Thymus (tissue), 11 donors: ENCODE measurements around the gene TYK2. TPM values are rescaled to one million over a fixed set of nuclear protein-coding genes. Genes with fewer than 3 reads are reported as not detected.
A peak's percentile ranks its signal among the peaks of the same experiment; 100 is the strongest.
"Not testable (repeated sequence)": the region's sequence is repeated elsewhere in the genome, so short reads cannot be mapped to it uniquely, and the experiment has no call there.

Source experiments
- DNase-seq, 9 donors: peaks; one replicate each; pipeline ENCODE4 v3.0.0-alpha.2; 2013; ENCODE audit warnings: low spot score in 9 of 9, low read depth in 6 of 9, missing footprints in 1 of 9
- H3K27ac ChIP-seq, 2 donors: one replicate each; pipeline ENCODE4 v1.5.1; 2013; ENCODE audit warnings: control low read depth in 1 of 2, low read depth in 1 of 2, low read length in 1 of 2, mild to moderate bottlenecking in 1 of 2, moderate library complexity in 1 of 2
- H3K27me3 ChIP-seq, 2 donors: one replicate each; pipeline ENCODE4 v1.5.1; 2013; ENCODE audit warnings: low read length in 1 of 2; ENCODE audit not compliant: control insufficient read depth in 2 of 2, insufficient read depth in 1 of 2
- H3K36me3 ChIP-seq, 2 donors: one replicate each; pipeline ENCODE4 v1.5.1; 2013; ENCODE audit warnings: low read length in 1 of 2, mild to moderate bottlenecking in 1 of 2, moderate library complexity in 1 of 2; ENCODE audit not compliant: control insufficient read depth in 2 of 2, insufficient read depth in 2 of 2
- H3K4me1 ChIP-seq, 2 donors: one replicate each; pipeline ENCODE4 v1.5.1; 2013; ENCODE audit warnings: low read length in 2 of 2; ENCODE audit not compliant: control insufficient read depth in 2 of 2, insufficient read depth in 2 of 2
- H3K4me3 ChIP-seq, 2 donors: one replicate each; pipeline ENCODE4 v1.5.1; 2013; ENCODE audit warnings: low read length in 2 of 2, control low read depth in 1 of 2, mild to moderate bottlenecking in 1 of 2
- H3K9me3 ChIP-seq, 2 donors: one replicate each; pipeline ENCODE4 v1.5.1; 2013; ENCODE audit warnings: low read length in 1 of 2, mild to moderate bottlenecking in 1 of 2; ENCODE audit not compliant: control insufficient read depth in 2 of 2, insufficient read depth in 1 of 2
- WGBS: extraction: QIAGEN DNeasy Blood & Tissue Kit; methylation state at CpG from one replicate; pipeline ENCODE4 v1.1.7; 2013; 5-methylcytosine and 5-hydroxymethylcytosine counted together
- polyA plus RNA-seq: library from polyadenylated mRNA; stranded (reverse); fragments of 200-250 nt; gene quantifications from one replicate; pipeline ENCODE4 v1.2.3, GENCODE V29; 2013
- total RNA-seq: library from RNA; stranded (reverse); fragments of 120-200 nt; gene quantifications from one replicate; pipeline ENCODE4 v1.2.4, GENCODE V29; 2013
- donor health status: healthy.

The TYK2 gene
- total and polyA plus RNA-seq, 2 donors = 117 to 291 TPM

DNA sequence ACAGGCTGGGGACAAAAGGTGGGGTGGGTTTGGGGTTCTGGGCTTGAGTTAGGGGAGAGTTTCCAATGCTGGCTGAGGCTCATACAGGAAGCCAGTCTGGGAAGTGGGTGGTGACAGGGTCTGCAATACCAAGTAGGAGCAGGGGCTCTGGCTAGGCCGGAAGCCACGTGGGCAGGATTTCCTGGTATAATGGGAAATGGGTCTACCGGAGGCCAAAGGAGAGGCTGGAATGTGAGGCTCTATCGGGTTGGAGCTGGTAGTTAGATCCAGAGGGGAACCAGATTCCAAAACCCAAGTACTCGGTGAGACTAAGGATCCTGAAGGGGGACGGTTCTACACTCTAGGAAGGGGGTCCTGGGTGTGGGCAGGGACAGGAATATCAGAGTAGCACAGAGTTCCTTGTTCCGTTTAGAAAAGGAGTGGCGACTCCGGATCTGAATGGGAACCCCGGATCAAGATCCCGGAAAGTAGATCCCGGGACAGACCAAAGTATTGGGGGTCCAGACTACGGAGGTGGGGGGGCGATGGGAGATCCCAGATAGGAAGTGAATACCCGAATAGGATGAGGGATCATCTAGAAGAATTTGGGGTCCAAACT is 22.2 kb upstream of the TYK2 start:
- 2% methylated on average over 15 of the region's 15 CpGs for WGBS
- no peak for DNase-seq
- Histone ChIP-seq H3K4me1 (peaks cover 23 to 45% of the 10 kb centered on the region in 2 donors), H3K4me3 (peak overlapping the region; percentile 84 to 97), H3K27me3 (peaks cover 0 to 27% of the 10 kb centered on the region in 2 donors), H3K27ac (peak overlapping the region in 1 of 2 donors; percentile 32), H3K9me3 (no peaks in the 10 kb centered on the region), H3K36me3 (peaks cover 5 to 13% of the 10 kb centered on the region in 2 donors)

DNA sequence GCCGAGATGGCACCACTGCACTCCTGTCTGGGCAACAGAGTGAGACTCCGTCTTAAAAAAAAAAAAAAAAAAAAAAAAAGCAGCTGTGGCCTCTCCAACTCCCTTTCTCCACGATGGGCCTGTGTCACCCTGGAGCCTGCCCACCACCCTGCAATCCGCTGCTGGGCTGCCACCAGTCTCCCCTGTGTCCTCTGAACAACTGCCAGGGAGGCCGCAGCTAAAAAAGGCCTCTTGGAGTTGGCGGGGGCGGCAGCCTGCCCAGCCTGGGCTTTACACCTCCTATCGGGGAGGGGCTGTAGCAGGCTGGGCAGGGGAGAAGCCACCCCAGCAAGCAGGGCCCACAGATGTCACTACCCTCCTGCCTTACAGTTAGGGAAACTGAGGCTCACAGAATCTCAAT is 19.5 kb upstream of the TYK2 start:
- H3K4me3 ChIP-seq = no peak overlapping the region
- H3K27ac ChIP-seq = no peak overlapping the region

DNA sequence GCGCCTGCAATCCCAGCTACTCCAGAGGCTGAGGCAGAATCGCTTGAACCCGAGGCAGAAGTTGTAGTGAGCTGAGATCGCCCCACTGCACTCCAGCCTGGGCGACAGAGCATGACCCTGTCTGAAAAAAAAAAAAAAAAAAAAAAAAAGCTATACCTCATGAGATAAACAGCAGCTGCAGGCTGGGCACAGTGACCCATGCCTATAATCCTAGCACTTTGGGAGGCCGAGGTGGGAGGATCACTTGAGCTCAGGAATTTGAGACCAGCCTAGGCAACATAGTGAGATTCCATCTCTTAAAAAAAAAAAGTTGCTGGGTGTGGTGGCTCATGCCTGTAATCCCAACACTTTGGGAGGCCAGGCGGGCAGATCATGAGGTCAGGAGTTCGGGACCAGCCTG is 19.0 kb upstream of the TYK2 start:
- WGBS = 98% methylated on average over 8 of the region's 8 CpGs

More for the DNA sequence above, 19.5 kb upstream of the TYK2 start:
- WGBS = 97% methylated on average over 8 of the region's 8 CpGs
- H3K4me1 ChIP-seq = peaks cover 20 to 37% of the 10 kb centered on the region in 2 donors
- H3K9me3 ChIP-seq = no peaks in the 10 kb centered on the region
- peaks cover 0 to 11% of the 10 kb centered on the region in 2 donors for H3K27me3 ChIP-seq
- DNase-seq = no peak
- H3K36me3 ChIP-seq = peaks cover 18 to 23% of the 10 kb centered on the region in 2 donors

DNA sequence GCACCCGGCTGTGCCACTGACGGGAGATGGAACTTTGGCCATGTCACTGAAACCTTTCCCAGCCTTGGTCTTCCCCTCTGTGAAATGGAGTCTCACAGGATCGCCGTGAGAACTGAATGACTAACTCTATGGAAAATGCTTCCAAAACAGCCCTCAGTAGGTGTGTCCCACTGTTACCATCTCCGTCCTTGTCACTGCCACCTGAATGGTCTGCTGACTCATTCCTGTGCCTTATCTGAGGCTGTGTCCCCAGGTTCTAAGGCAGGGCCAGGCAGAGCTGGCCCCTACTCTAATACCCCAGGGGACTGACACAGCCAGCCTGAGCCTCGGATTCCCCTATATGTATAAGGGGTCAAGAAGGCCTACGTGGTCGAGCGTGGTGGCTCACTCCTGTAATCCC is 18.4 kb upstream of the TYK2 start:
- Histone ChIP-seq H3K27me3 (peaks cover 0 to under 1% of the 10 kb centered on the region in 2 donors), H3K9me3 (no peaks in the 10 kb centered on the region), H3K4me1 (peaks cover 20 to 26% of the 10 kb centered on the region in 2 donors), H3K27ac (no peak overlapping the region), H3K36me3 (peaks cover 26 to 31% of the 10 kb centered on the region in 2 donors), H3K4me3 (no peak overlapping the region)
- DNase-seq = no peak
- 97% methylated on average over 9 of the region's 9 CpGs for WGBS

More for the DNA sequence above, 19.0 kb upstream of the TYK2 start:
- not testable (repeated sequence) for H3K9me3 ChIP-seq, H3K27me3 ChIP-seq, DNase-seq, H3K4me3 ChIP-seq, H3K27ac ChIP-seq
- Histone ChIP-seq H3K4me1 (peaks cover 20 to 31% of the 10 kb centered on the region in 2 donors), H3K36me3 (peaks cover 23 to 26% of the 10 kb centered on the region in 2 donors)

DNA sequence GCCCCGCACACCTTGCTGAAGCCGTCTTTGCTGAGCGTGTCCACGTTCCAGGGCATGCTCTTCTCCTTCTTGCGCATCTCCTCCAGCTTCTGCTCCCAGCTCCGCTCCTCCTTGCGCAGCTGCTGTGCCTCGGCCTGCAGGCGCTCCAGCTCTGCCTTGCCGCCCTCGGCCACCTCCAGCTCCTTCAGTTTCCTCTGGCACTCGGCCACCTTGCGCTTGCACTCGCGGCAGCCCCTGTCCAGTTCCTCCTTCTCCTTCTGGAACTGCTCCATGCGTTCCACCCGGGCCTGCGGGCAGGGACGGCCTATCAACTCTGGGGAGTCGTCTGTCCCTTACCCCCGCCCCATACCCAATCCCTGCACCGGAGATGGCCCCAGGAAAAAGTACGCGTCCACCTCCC is 15.5 kb upstream of the TYK2 start:
- Histone ChIP-seq H3K27me3 (no peaks in the 10 kb centered on the region), H3K36me3 (peaks cover 53 to 56% of the 10 kb centered on the region in 2 donors), H3K9me3 (no peaks in the 10 kb centered on the region), H3K27ac (no peak overlapping the region), H3K4me3 (no peak overlapping the region), H3K4me1 (peaks cover under 1 to 2% of the 10 kb centered on the region in 2 donors)
- DNase-seq = no peak
- WGBS = 97% methylated on average over 24 of the region's 24 CpGs

DNA sequence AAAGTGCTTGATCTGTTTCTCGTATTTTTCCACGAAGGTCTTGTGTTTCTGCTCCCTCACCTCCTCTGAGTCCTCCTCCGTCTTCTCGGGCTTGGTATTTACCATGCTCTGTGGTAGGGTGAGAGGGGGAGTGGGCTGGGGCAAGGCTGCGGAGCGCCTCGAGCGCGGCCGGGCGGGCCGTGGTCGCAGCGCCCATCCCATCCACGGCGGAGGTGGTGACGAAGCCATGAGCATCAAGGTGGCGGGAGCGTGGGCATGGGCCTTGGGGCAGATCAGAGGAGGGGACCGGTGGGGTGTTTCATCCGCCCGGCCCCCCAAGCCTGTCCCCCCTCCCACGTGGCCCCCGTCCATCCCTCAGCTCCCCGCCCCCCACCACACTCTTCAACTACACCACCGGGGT is 15.1 kb upstream of the TYK2 start:
- Histone ChIP-seq H3K4me1 (no peaks in the 10 kb centered on the region), H3K27me3 (no peaks in the 10 kb centered on the region), H3K36me3 (peaks cover 56 to 61% of the 10 kb centered on the region in 2 donors), H3K9me3 (no peaks in the 10 kb centered on the region), H3K27ac (no peak overlapping the region), H3K4me3 (no peak overlapping the region)
- 98% methylated on average over 26 of the region's 26 CpGs for WGBS
- DNase-seq = no peak

DNA sequence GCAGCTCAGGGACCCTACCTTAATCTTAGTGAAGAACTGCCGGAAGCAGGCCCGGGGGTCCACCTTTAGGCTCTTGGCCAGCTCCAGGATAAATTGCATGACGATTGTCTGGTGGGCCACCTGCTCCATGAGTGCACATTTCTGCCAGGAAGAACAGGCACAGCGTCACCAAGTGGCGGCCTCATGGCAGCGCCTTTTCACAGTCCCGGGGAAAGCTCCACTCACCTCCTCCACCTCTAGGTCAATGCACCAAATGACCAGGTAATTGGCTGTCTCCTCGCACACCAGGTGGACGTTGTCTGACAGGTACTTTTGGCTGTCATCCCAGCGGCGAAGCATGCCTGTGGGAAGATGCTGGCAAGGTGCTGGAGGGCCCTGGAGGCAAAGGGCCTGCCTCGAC is 14.6 kb upstream of the TYK2 start:
- Histone ChIP-seq H3K9me3 (no peaks in the 10 kb centered on the region), H3K36me3 (peaks cover 59 to 61% of the 10 kb centered on the region in 2 donors), H3K27ac (no peak overlapping the region), H3K4me3 (no peak overlapping the region), H3K27me3 (no peaks in the 10 kb centered on the region), H3K4me1 (no peaks in the 10 kb centered on the region)
- WGBS = 97% methylated on average over 12 of the region's 12 CpGs
- no peak for DNase-seq

DNA sequence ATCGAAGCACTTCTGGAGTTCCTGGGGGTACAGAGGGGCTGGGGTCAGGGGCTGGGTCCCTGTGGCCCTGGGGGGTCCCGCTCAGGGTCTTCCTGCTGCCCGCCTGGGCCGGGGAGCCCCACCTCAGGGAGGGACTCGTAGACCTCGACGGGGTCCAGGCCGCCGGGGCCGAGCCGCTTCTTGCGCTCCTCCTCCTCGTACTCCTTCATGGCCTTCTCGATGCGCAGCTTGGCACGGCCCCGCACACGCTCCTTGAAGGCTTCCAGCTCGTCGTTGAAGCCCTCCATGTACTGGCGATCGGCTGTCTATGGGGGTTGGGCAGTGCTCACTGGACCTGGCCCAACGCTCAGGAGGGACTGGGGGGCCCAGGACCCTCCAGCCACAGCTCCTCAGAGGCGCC is 12.8 kb upstream of the TYK2 start:
- no peak for DNase-seq
- no peak overlapping the region for H3K4me3 ChIP-seq
- H3K9me3 ChIP-seq = no peaks in the 10 kb centered on the region
- peaks cover 54% of the 10 kb centered on the region in 2 donors for H3K36me3 ChIP-seq
- H3K27me3 ChIP-seq = no peaks in the 10 kb centered on the region
- WGBS = 98% methylated on average over 24 of the region's 24 CpGs
- no peak overlapping the region for H3K27ac ChIP-seq
- H3K4me1 ChIP-seq = peaks cover 0 to 6% of the 10 kb centered on the region in 2 donors

DNA sequence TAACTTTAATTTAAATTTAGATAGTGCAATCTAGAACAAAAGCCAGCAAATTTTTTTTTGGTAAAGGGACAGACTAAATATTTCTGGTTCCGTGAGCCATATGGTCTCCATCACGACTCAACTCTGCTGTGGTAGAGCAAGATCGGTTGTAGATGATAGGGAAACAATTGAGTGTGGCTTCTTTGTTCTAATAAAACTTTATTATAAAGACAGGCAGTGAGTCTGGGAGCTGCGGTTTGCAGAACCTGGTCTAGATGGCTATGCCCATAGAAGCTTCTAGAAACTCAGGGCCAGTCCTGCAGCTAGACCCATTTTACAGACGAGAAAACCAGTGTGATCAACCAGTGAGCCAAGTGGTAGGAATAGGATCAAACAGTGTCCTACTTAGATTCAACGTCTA is 11.7 kb upstream of the TYK2 start:
- WGBS = 97% methylated on average over 6 of the region's 6 CpGs
- H3K4me3 ChIP-seq = no peak overlapping the region
- no peak overlapping the region for H3K27ac ChIP-seq
- H3K4me1 ChIP-seq = peaks cover 0 to 9% of the 10 kb centered on the region in 2 donors
- peaks cover 49 to 54% of the 10 kb centered on the region in 2 donors for H3K36me3 ChIP-seq
- no peaks in the 10 kb centered on the region for H3K9me3 ChIP-seq
- H3K27me3 ChIP-seq = no peaks in the 10 kb centered on the region
- DNase-seq = no peak
